ENCODE results near the gene CCDC187. TPM values are rescaled to one million over a fixed set of nuclear protein-coding genes. Genes with fewer than 3 reads are reported as not detected.

Gene CCDC187
- polyA plus RNA-seq, 1 donor from 2014 or later: not detected

GRCh38 chr9:136235709-136236455 lies 68.0 kb downstream of the CCDC187 start:
- Histone ChIP-seq H3K9ac (ENCODE audit: low read length) (no peak overlapping the region), H3F3A (ENCODE audit: insufficient read depth, low read length, poor library complexity, severe bottlenecking) (no peaks in the 10 kb centered on the region), H4K20me1 (ENCODE audit: insufficient read depth) (no peaks in the 10 kb centered on the region), H3K9me3 (ENCODE audit: low read length) (no peaks in the 10 kb centered on the region), H3K4me2 (ENCODE audit: low read length) (no peak overlapping the region), H3K9me2 (ENCODE audit: insufficient read depth, low read length) (no peaks in the 10 kb centered on the region), H3K79me2 (replicated peaks; ENCODE audit: insufficient read depth, low read length) (peaks cover 3% of the 10 kb centered on the region), H2AFZ (ENCODE audit: low read depth, low read length) (no peak overlapping the region), H3K4me3 (ENCODE audit: low read length) (no peak overlapping the region), H3K27me3 (ENCODE audit: insufficient read depth, low read depth, low read length) (no peaks in the 10 kb centered on the region), H3K36me3 (ENCODE audit: insufficient read depth, low read length) (no peaks in the 10 kb centered on the region), H3K27ac (ENCODE audit: low read length) (no peak overlapping the region)
- no peak for TF ChIP-seq EZH2 (IDR thresholded peaks at IDR 0.05; ENCODE audit: borderline replicate concordance, insufficient read depth, low read length, poor library complexity, severe bottlenecking)
- no peak for TF ChIP-seq REST (IDR thresholded peaks at IDR 0.05; ENCODE audit: borderline replicate concordance)
- no peak for TF ChIP-seq EP300 (conservative IDR thresholded peaks at IDR 0.05; ENCODE audit: poor library complexity, severe bottlenecking)
- no peak for TF ChIP-seq MXI1 (conservative IDR thresholded peaks at IDR 0.05; ENCODE audit: poor library complexity, severe bottlenecking)
- TF ChIP-seq CTCF (IDR thresholded peaks at IDR 0.05; ENCODE audit: poor library complexity, severe bottlenecking): no peak
- no peak for TF ChIP-seq POLR2AphosphoS5 (IDR thresholded peaks at IDR 0.05)
- TF ChIP-seq SMC3 (conservative IDR thresholded peaks at IDR 0.05; ENCODE audit: poor library complexity): no peak
- TF ChIP-seq RAD21 (conservative IDR thresholded peaks at IDR 0.05): no peak
- TF ChIP-seq TAF1 (IDR thresholded peaks at IDR 0.05; ENCODE audit: low read depth): no peak

GRCh38 chr9:136235171-136235570 lies 68.7 kb downstream of the CCDC187 start:
- Histone ChIP-seq H3K9ac (ENCODE audit: low read length) (no peak overlapping the region), H4K20me1 (ENCODE audit: insufficient read depth) (no peaks in the 10 kb centered on the region), H3K4me3 (ENCODE audit: low read length) (no peak overlapping the region), H3K9me3 (ENCODE audit: low read length) (no peaks in the 10 kb centered on the region), H3K79me2 (replicated peaks; ENCODE audit: insufficient read depth, low read length) (no peaks in the 10 kb centered on the region), H3K27me3 (ENCODE audit: insufficient read depth, low read depth, low read length) (no peaks in the 10 kb centered on the region), H3F3A (ENCODE audit: insufficient read depth, low read length, poor library complexity, severe bottlenecking) (no peaks in the 10 kb centered on the region), H3K27ac (ENCODE audit: low read length) (no peak overlapping the region), H3K9me2 (ENCODE audit: insufficient read depth, low read length) (no peaks in the 10 kb centered on the region), H3K36me3 (ENCODE audit: insufficient read depth, low read length) (no peaks in the 10 kb centered on the region), H3K4me2 (ENCODE audit: low read length) (no peak overlapping the region), H2AFZ (ENCODE audit: low read depth, low read length) (no peak overlapping the region)
- TF ChIP-seq TAF1 (IDR thresholded peaks at IDR 0.05; ENCODE audit: low read depth) (no peak), SMC3 (conservative IDR thresholded peaks at IDR 0.05; ENCODE audit: poor library complexity) (no peak), MXI1 (conservative IDR thresholded peaks at IDR 0.05; ENCODE audit: poor library complexity, severe bottlenecking) (no peak)

Measured in neural cell (in vitro differentiated cells).